Heart left ventricle (tissue), 16 donors: Measurements from ENCODE around the gene SUPT3H. TPM values are rescaled to one million over a fixed set of nuclear protein-coding genes. Genes with fewer than 3 reads are reported as not detected.

Experiments
- ATAC-seq, 4 donors: fragments of 200-7000 bp; cut with Tn5 transposase; one replicate each; pipeline ENCODE4 v1.9.1; 2020 to 2022; ENCODE audit warnings: moderate library complexity in 4 of 4, mild to moderate bottlenecking in 3 of 4, moderate number of reproducible peaks in 1 of 4
- DNase-seq, 5 donors: peaks; one replicate each; pipeline ENCODE4 v3.0.0-alpha.2; 2020
- H3K27ac ChIP-seq, 12 donors: fragments of 200-600 bp; sonication (generic) in 4 of 12; one replicate each; pipeline versions ENCODE4 v1.5.0 to v1.8.0; 2016 to 2022; ENCODE audit warnings: mild to moderate bottlenecking in 2 of 12
- H3K27me3 ChIP-seq, 9 donors: fragments of 200-600 bp; sonication (generic) in 2 of 9; one replicate each; pipeline versions ENCODE4 v1.5.1 to v1.8.0; 2016 to 2022; ENCODE audit warnings: mild to moderate bottlenecking in 3 of 9
- H3K36me3 ChIP-seq, 9 donors: fragments of 200-600 bp; sonication (generic) in 2 of 9; one replicate each; pipeline versions ENCODE4 v1.5.0 to v1.8.0; 2018 to 2022; ENCODE audit warnings: mild to moderate bottlenecking in 2 of 9
- H3K4me1 ChIP-seq, 12 donors: fragments of 200-600 bp; sonication (generic) in 4 of 12; one replicate each; pipeline versions ENCODE4 v1.5.0 to v1.8.0; 2016 to 2022; ENCODE audit warnings: mild to moderate bottlenecking in 3 of 12
- H3K4me3 ChIP-seq, 12 donors: fragments of 200-600 bp; sonication (generic) in 4 of 12; one replicate each; pipeline versions ENCODE4 v1.5.0 to v1.8.0; 2017 to 2022; ENCODE audit warnings: mild to moderate bottlenecking in 9 of 12, moderate library complexity in 4 of 12
- H3K9me3 ChIP-seq, 12 donors: fragments of 200-600 bp; sonication (generic) in 4 of 12; one replicate each; pipeline versions ENCODE4 v1.5.0 to v1.8.0; 2016 to 2022; ENCODE audit warnings: mild to moderate bottlenecking in 1 of 12
- POLR2A ChIP-seq, 2 donors: fragments of 450-650 bp; IDR thresholded peaks; one replicate each; pipeline ENCODE4 v1.6.1; 2017; ENCODE audit warnings: antibody characterized with exemption in 2 of 2, mild to moderate bottlenecking in 2 of 2, moderate library complexity in 2 of 2
- WGBS, 4 donors: extraction: QIAGEN DNeasy Blood & Tissue Kit in 2 of 4; methylation state at CpG; one replicate each; pipeline versions ENCODE4 v1.1.5 to v1.1.7; 2013 to 2018; 5-methylcytosine and 5-hydroxymethylcytosine counted together
- intact Hi-C, 10 donors: fragments of 100-400 bp; cut with DNase I; formaldehyde crosslinking; loops; one replicate each; pipeline versions ENCODE4 v1.11.1 to v1.14.2; 2022
- polyA plus RNA-seq, 2 donors: library from polyadenylated mRNA; stranded (reverse); fragments of 200-250 nt; gene quantifications; one replicate each; pipeline ENCODE4 v1.2.3, GENCODE V29; 2013
- total RNA-seq, 9 donors: library from RNA; depleted of rRNA in 2 of 9; stranded (reverse); fragments of >200 nt in 2 of 9; fragmentation: NEBNext Ultra II Directional in 3 of 9; extraction: Animal tissue kit (Norgen Biotek cat#: 25700) in 3 of 9; gene quantifications; one replicate each; pipeline versions ENCODE4 v1.1.0 to v1.2.4, GENCODE V29; 2016 to 2023
- TF ChIP-seq, protein P1 (sequence below), 12 donors: fragments of 200-600 bp; sonication (generic) in 4 of 12; IDR thresholded peaks; one replicate each; pipeline versions ENCODE4 v1.5.0 to v1.8.0; 2018 to 2022; ENCODE audit warnings: antibody characterized with exemption in 12 of 12, mild to moderate bottlenecking in 5 of 12
- donor health status: ischemic (EF 13 %, LVEDD 7.1; RV severe dilation, severe dysfunction).
- donor health status: healthy with polysubstance abuse.
- donor health status: DM: no; HTN: yes; CAD: no.
- donor health status: DM: no; HTN: no; CAD: no.
- donor health status: ischemic (EF 25% LVEDD 6.9; RV normal size, moderate dysfunction).
- donor health status: ischemic (EF 25% LVEDD 5.7; RV mildly dilated, moderate dysfunction).
- donor health status: healthy.
- donor health status: DM: yes; HTN: yes; CAD: no.
- donor health status: ischemic (EF 35%, LVEDD 5.7; RV mildly dilated, moderate dysfunction).
- donor health status: nonischemic (EF 11% LVEDD 7.7; RV severe dilation, severe dysfunction).
- donor health status: DM: yes; HTN: yes; CAD: no.
- donor health status: PGD.
- donor health status: ischemic (EF 29% LVEDD 5.4; RV normal size, mild dysfunction).
- donor health status: nonischemic (EF 23%, LVEDD 6.1; RV moderate dilation, normal function).

Gene SUPT3H
- total and polyA plus RNA-seq, 11 donors = 1.5 to 8.1 (median 4.1) TPM

DNA sequence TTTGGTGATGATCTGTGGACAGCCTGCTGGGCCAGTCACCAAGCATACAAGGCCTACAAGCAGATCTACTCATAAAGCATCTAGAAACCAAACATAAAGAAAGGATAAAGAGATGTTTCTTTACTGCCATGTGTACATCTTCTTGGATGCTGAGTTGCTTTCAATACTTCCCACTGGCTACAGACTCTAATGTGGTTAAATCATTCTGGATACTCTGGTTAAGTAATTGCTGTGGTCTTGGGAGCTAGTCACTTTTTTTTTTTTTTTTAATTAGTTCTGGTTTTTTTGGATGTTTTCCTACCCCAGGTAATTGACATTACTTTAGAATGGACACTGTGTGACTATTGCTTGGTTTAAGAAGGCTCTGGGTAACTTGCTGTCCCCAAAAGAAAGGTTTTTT lies 265.0 kb downstream of the SUPT3H start:
- TF ChIP-seq, protein P1, sequence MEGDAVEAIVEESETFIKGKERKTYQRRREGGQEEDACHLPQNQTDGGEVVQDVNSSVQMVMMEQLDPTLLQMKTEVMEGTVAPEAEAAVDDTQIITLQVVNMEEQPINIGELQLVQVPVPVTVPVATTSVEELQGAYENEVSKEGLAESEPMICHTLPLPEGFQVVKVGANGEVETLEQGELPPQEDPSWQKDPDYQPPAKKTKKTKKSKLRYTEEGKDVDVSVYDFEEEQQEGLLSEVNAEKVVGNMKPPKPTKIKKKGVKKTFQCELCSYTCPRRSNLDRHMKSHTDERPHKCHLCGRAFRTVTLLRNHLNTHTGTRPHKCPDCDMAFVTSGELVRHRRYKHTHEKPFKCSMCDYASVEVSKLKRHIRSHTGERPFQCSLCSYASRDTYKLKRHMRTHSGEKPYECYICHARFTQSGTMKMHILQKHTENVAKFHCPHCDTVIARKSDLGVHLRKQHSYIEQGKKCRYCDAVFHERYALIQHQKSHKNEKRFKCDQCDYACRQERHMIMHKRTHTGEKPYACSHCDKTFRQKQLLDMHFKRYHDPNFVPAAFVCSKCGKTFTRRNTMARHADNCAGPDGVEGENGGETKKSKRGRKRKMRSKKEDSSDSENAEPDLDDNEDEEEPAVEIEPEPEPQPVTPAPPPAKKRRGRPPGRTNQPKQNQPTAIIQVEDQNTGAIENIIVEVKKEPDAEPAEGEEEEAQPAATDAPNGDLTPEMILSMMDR (IDR thresholded peaks at IDR 0.05) = no peak
- TF ChIP-seq POLR2A (IDR thresholded peaks at IDR 0.05) = no peak
- Histone ChIP-seq H3K4me1 (peaks cover 0 to 8% (median 1%) of the 10 kb centered on the region in 12 donors), H3K27me3 (no peaks in the 10 kb centered on the region), H3K4me3 (no peak overlapping the region), H3K9me3 (peaks cover 0 to 6% (median 0%) of the 10 kb centered on the region in 12 donors), H3K36me3 (no peaks in the 10 kb centered on the region), H3K27ac (no peak overlapping the region)
- no peak for ATAC-seq
- intact Hi-C loops = no loop called here
- no peak for DNase-seq

DNA sequence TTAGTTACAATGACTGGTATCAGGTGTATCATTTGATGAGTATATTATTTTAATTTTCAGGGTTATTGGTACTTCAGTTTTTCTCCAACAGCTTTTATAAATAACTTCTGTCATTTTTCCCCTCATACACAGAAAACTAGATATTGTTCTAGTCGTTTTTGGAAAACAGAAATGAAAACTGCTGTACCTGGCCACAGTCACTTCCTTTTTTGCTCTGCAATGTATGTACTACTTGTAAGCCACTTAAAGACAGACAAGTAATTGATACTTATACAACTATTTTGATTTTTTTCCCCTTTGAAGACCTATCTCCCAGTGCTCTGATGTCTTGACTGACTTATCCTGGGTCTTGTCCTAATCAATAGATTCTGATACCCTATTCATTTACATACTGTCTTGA lies 268.2 kb downstream of the SUPT3H start:
- Histone ChIP-seq H3K27me3 (no peaks in the 10 kb centered on the region), H3K9me3 (peaks cover 0 to 6% (median 0%) of the 10 kb centered on the region in 12 donors), H3K4me3 (no peak overlapping the region), H3K4me1 (no peaks in the 10 kb centered on the region), H3K36me3 (no peaks in the 10 kb centered on the region), H3K27ac (no peak overlapping the region)
- no peak for ATAC-seq
- TF ChIP-seq, protein P1 (IDR thresholded peaks at IDR 0.05) = no peak
- TF ChIP-seq POLR2A (IDR thresholded peaks at IDR 0.05) = no peak
- DNase-seq = no peak
- intact Hi-C loops = no loop called here
- whole genome bisulfite sequencing, 4 donors = 61 to 80% (median 69%) methylated on average over 1 of the region's 1 CpG

DNA sequence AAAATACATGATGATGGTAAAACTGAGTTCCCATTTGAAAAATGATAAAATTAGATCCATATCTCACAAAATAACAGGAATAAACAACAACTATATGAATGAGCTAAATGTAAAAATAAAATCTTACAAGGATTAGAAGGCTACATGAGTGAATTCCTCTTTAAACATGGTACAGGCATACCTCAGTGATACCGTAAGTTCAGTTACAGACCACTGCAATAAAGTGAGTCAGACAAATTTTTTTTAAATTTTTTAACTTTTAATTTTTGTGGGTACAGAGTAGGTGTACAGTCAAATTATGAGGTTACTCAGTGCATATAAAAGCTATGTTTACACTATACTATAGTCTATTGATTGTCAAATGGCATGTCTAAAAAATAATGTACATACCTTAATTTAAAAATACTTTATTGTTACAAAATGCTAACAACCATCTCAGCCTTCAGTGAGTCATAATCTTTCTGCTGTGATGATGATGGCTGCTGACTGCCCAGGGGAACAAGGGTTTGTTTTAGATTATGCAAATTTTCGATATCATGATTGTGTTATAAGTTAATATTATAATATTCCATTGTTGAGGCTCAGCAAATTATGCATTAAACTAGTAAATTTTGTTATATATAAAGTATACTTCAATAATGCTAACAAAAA lies 272.4 kb downstream of the SUPT3H start:
- Histone ChIP-seq H3K4me3 (no peak overlapping the region), H3K36me3 (no peaks in the 10 kb centered on the region), H3K27ac (no peak overlapping the region), H3K9me3 (peaks cover 0 to 7% (median 0%) of the 10 kb centered on the region in 12 donors), H3K4me1 (no peaks in the 10 kb centered on the region), H3K27me3 (no peaks in the 10 kb centered on the region)
- ATAC-seq (no peak), DNase-seq (no peak)
- TF ChIP-seq POLR2A (IDR thresholded peaks at IDR 0.05) = no peak
- TF ChIP-seq, protein P1 (IDR thresholded peaks at IDR 0.05) = no peak
- WGBS, 4 donors = 89 to 98% (median 94%) methylated on average over 2 of the region's 2 CpGs
- intact Hi-C loops = no loop called here

DNA sequence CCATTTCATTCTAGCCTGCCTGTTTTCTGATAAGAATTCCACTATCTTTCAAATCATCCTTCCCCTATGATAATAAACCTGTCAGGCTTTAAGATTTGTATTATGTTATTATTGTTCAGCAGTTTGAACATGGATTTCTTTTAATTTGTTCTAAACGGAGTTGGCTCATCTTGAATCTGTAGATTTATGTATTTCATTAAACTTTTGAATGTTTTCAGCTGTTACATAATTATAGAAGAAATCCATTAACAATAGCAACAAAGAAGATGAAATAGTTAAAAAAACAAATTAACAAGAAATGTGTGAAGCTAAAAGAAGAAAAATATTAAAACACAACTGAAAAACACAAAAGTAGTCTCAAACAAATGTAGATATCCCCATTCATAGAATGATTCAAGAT lies 273.3 kb downstream of the SUPT3H start:
- intact Hi-C loops = no loop called here
- Histone ChIP-seq H3K9me3 (peaks cover 0 to 7% (median 0%) of the 10 kb centered on the region in 12 donors), H3K27ac (no peak overlapping the region), H3K27me3 (no peaks in the 10 kb centered on the region), H3K36me3 (no peaks in the 10 kb centered on the region), H3K4me3 (no peak overlapping the region), H3K4me1 (no peaks in the 10 kb centered on the region)
- no peak for ATAC-seq
- 49 to 92% (median 88%) methylated on average over 1 of the region's 1 CpG for WGBS, 4 donors
- TF ChIP-seq POLR2A (IDR thresholded peaks at IDR 0.05) = no peak
- TF ChIP-seq, protein P1 (IDR thresholded peaks at IDR 0.05) = no peak
- DNase-seq = no peak
